ENCODE data around the gene ENGASE.

DNA sequence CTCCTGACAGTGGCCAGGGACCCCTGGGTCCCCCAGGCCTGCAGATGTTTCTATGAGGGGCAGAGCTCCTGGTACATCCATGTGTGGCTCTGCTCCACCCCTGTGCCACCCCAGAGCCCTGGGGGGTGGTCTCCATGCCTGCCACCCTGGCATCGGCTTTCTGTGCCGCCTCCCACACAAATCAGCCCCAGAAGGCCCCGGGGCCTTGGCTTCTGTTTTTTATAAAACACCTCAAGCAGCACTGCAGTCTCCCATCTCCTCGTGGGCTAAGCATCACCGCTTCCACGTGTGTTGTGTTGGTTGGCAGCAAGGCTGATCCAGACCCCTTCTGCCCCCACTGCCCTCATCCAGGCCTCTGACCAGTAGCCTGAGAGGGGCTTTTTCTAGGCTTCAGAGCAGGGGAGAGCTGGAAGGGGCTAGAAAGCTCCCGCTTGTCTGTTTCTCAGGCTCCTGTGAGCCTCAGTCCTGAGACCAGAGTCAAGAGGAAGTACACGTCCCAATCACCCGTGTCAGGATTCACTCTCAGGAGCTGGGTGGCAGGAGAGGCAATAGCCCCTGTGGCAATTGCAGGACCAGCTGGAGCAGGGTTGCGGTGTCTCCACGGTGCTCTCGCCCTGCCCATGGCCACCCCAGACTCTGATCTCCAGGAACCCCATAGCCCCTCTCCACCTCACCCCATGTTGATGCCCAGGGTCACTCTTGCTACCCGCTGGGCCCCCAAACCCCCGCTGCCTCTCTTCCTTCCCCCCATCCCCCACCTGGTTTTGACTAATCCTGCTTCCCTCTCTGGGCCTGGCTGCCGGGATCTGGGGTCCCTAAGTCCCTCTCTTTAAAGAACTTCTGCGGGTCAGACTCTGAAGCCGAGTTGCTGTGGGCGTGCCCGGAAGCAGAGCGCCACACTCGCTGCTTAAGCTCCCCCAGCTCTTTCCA, 25.5 kb upstream of the ENGASE start:
- TF ChIP-seq, protein P1, sequence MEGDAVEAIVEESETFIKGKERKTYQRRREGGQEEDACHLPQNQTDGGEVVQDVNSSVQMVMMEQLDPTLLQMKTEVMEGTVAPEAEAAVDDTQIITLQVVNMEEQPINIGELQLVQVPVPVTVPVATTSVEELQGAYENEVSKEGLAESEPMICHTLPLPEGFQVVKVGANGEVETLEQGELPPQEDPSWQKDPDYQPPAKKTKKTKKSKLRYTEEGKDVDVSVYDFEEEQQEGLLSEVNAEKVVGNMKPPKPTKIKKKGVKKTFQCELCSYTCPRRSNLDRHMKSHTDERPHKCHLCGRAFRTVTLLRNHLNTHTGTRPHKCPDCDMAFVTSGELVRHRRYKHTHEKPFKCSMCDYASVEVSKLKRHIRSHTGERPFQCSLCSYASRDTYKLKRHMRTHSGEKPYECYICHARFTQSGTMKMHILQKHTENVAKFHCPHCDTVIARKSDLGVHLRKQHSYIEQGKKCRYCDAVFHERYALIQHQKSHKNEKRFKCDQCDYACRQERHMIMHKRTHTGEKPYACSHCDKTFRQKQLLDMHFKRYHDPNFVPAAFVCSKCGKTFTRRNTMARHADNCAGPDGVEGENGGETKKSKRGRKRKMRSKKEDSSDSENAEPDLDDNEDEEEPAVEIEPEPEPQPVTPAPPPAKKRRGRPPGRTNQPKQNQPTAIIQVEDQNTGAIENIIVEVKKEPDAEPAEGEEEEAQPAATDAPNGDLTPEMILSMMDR (IDR thresholded peaks at IDR 0.05; ENCODE audit: insufficient read depth, low read length, poor library complexity, severe bottlenecking): no peak
- TF ChIP-seq EZH2phosphoT487 (conservative IDR thresholded peaks at IDR 0.05; ENCODE audit: low read length): no peak

Measured in SU-DHL-6 (cell line).